Measurements from ENCODE around the gene CLGN.

- TF ChIP-seq POLR2A (IDR thresholded peaks at IDR 0.05) (no peak), CTCF (IDR thresholded peaks at IDR 0.05) (no peak)
Observed at GRCh38 chr4:140472156-140472555, 44.7 kb upstream of the CLGN start.

Measured in right lobe of liver (tissue), 4 donors.